Smooth muscle cell of trachea (primary cell): Measurements from ENCODE around the gene AKAP1. TPM values are rescaled to one million over a fixed set of nuclear protein-coding genes. Genes with fewer than 3 reads are reported as not detected.

ENCODE experiments used
- total RNA-seq: library from RNA; depleted of rRNA; stranded (reverse); fragments of >200 nt; gene quantifications from 2 replicates; pipeline ENCODE4 v1.2.1, GENCODE V29; 2014

The AKAP1 gene, protein sequence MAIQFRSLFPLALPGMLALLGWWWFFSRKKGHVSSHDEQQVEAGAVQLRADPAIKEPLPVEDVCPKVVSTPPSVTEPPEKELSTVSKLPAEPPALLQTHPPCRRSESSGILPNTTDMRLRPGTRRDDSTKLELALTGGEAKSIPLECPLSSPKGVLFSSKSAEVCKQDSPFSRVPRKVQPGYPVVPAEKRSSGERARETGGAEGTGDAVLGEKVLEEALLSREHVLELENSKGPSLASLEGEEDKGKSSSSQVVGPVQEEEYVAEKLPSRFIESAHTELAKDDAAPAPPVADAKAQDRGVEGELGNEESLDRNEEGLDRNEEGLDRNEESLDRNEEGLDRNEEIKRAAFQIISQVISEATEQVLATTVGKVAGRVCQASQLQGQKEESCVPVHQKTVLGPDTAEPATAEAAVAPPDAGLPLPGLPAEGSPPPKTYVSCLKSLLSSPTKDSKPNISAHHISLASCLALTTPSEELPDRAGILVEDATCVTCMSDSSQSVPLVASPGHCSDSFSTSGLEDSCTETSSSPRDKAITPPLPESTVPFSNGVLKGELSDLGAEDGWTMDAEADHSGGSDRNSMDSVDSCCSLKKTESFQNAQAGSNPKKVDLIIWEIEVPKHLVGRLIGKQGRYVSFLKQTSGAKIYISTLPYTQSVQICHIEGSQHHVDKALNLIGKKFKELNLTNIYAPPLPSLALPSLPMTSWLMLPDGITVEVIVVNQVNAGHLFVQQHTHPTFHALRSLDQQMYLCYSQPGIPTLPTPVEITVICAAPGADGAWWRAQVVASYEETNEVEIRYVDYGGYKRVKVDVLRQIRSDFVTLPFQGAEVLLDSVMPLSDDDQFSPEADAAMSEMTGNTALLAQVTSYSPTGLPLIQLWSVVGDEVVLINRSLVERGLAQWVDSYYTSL
- total RNA-seq, result 10.9 and 13.2 TPM in 2 replicates

GRCh38 chr17:57084802-57085447, at the start of gene AKAP1:
TSS of gene AKAP1 (plus strand) at chr17:57085246. CDS start at chr17:57105465, 20,219 bp downstream.

Other genes starting within 250 kb of the AKAP1 start
- gene TRIM25, start 171.2 kb upstream of the AKAP1 start, total RNA-seq, result 41.7 and 54.6 TPM in 2 replicates
- 10.9 and 12.2 TPM in 2 replicates for gene COIL, start 124.2 kb upstream of the AKAP1 start, total RNA-seq
- gene SCPEP1, start 107.1 kb upstream of the AKAP1 start, total RNA-seq, result 73.3 and 93.8 TPM in 2 replicates
- gene MSI2, start 171.3 kb downstream of the AKAP1 start, total RNA-seq, result 13.7 and 25.3 TPM in 2 replicates